Testis (tissue), 3 donors: ENCODE results near the gene LAMP5. TPM values are rescaled to one million over a fixed set of nuclear protein-coding genes. Genes with fewer than 3 reads are reported as not detected.

Experiments
- DNase-seq: peaks from one replicate; pipeline ENCODE4 v3.0.0-alpha.2; 2019
- H3K27ac ChIP-seq, 2 donors: fragments of 200-600 bp; sonication (generic); one replicate each; pipeline ENCODE4 v1.5.1; 2019
- H3K27me3 ChIP-seq: fragments of 200-600 bp; sonication (generic); one replicate; pipeline ENCODE4 v1.5.1; 2019
- H3K36me3 ChIP-seq: fragments of 200-600 bp; sonication (generic); one replicate; pipeline ENCODE4 v1.5.1; 2017; ENCODE audit warnings: low read depth; ENCODE audit errors: missing control alignments
- H3K4me1 ChIP-seq: fragments of 200-600 bp; sonication (generic); one replicate; pipeline ENCODE4 v1.5.1; 2019
- H3K4me3 ChIP-seq, 2 donors: fragments of 200-600 bp; sonication (generic); one replicate each; pipeline ENCODE4 v1.5.1; 2017 to 2019
- H3K9me3 ChIP-seq: fragments of 200-600 bp; sonication (generic); one replicate; pipeline ENCODE4 v1.5.1; 2017
- POLR2A ChIP-seq: fragments of 450-650 bp; IDR thresholded peaks from one replicate; pipeline ENCODE4 v1.6.1; 2017; ENCODE audit warnings: antibody characterized with exemption, mild to moderate bottlenecking, moderate library complexity
- whole genome bisulfite sequencing, 2 donors: methylation state at CpG; one replicate each; pipeline ENCODE4 v1.1.5; 2018; 5-methylcytosine and 5-hydroxymethylcytosine counted together
- intact Hi-C: fragments of 100-400 bp; cut with DNase I; formaldehyde crosslinking; loops from one replicate; pipeline ENCODE4 v1.15.1; 2023; ENCODE audit warnings: low total_unique reads
- polyA plus RNA-seq: library from polyadenylated mRNA; stranded (reverse); fragments of 350-450 nt; fragmentation: Illumina TruSeq; extraction: RNeasy Lipid Tissue Mini Kit (QIAGEN cat#74804); gene quantifications from one replicate; pipeline ENCODE4 v1.2.3, GENCODE V29; 2014; ENCODE audit warnings: low read depth, low replicate concordance; ENCODE audit not compliant: insufficient read depth
- total RNA-seq, 2 donors: library from RNA; depleted of rRNA; stranded (reverse); fragments of >200 nt; gene quantifications; one replicate each; pipeline ENCODE4 v1.2.3, GENCODE V29; 2016
- TF ChIP-seq, protein P1 (sequence below), 3 experiments: fragments of 450-650 bp in 2 of 3; fragments of 200-600 bp in 1 of 3; sonication (generic) in 1 of 3; IDR thresholded peaks; one replicate each; pipeline ENCODE4 v1.5.1; 2016 to 2019; ENCODE audit warnings: antibody characterized with exemption in 3 of 3, mild to moderate bottlenecking in 2 of 3, moderate library complexity in 1 of 3

Gene LAMP5
- total and polyA plus RNA-seq, 3 donors from 2014 or later: 0.62 to 1.7 (median 0.71) TPM

DNA sequence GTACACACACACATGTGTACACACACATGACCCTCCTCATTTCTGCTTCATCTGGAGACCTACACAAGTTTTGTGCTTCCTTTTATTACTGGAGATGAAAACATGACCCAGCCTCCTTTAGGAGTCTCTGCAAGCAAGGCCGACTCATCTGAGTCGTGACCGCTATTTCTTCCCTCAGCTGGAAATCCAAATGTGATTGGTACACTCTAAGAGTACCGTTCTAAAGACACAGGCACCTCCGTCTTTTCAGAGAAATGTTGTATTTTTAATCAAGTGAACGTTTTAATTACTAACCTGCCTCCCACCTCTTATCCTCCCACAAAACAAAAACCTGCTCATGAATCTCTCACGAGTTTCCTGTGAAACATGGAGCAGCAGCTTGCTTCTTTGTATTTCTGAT, 63.0 kb downstream of the LAMP5 start:
- H3K9me3 ChIP-seq: no peaks in the 10 kb centered on the region
- H3K27ac ChIP-seq: no peak overlapping the region
- no peak overlapping the region for H3K4me3 ChIP-seq
- WGBS, 2 donors: 63 to 76% methylated on average over 7 of the region's 7 CpGs
- TF ChIP-seq, protein P1, sequence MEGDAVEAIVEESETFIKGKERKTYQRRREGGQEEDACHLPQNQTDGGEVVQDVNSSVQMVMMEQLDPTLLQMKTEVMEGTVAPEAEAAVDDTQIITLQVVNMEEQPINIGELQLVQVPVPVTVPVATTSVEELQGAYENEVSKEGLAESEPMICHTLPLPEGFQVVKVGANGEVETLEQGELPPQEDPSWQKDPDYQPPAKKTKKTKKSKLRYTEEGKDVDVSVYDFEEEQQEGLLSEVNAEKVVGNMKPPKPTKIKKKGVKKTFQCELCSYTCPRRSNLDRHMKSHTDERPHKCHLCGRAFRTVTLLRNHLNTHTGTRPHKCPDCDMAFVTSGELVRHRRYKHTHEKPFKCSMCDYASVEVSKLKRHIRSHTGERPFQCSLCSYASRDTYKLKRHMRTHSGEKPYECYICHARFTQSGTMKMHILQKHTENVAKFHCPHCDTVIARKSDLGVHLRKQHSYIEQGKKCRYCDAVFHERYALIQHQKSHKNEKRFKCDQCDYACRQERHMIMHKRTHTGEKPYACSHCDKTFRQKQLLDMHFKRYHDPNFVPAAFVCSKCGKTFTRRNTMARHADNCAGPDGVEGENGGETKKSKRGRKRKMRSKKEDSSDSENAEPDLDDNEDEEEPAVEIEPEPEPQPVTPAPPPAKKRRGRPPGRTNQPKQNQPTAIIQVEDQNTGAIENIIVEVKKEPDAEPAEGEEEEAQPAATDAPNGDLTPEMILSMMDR (IDR thresholded peaks at IDR 0.05): no peak
- intact Hi-C loops: no loop called here
- no peaks in the 10 kb centered on the region for H3K36me3 ChIP-seq
- H3K27me3 ChIP-seq: no peaks in the 10 kb centered on the region
- no peaks in the 10 kb centered on the region for H3K4me1 ChIP-seq
- DNase-seq: no peak

DNA sequence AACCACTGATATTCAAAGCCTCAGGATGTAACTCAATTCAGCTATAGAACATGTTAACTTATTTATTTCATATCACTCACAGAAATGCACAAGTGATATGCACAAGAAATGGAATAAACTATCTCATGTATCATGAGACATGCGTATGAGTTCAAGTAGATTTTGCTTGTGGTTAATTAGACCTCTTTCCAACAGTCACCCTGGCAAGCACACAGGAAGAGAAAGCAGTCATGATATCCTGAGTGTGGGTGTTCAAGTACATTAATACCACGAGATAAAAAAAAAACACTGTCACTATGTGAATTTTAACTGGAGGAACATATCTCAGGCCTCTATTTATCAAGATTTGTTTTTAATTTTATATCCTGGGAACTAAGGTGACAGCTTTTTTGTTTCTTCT, 64.2 kb downstream of the LAMP5 start:
- TF ChIP-seq, protein P1 (IDR thresholded peaks at IDR 0.05): no peak
- no peak for TF ChIP-seq POLR2A
- H3K36me3 ChIP-seq: no peaks in the 10 kb centered on the region
- WGBS, 2 donors: 46 to 49% methylated on average over 2 of the region's 2 CpGs
- intact Hi-C loops: no loop called here
- H3K4me1 ChIP-seq: no peaks in the 10 kb centered on the region
- H3K4me3 ChIP-seq: no peak overlapping the region
- no peak overlapping the region for H3K27ac ChIP-seq
- H3K9me3 ChIP-seq: no peaks in the 10 kb centered on the region
- no peaks in the 10 kb centered on the region for H3K27me3 ChIP-seq
- no peak for DNase-seq
